Stimulated activated CD4-positive, alpha-beta T cell treated with anti-CD3 and anti-CD28 coated beads, Interleukin-12 subunit alpha, Interleukin-12 subunit beta, amount 100 ng/mL, for 4 hours (primary cell): ENCODE measurements around the gene CEP55.
A peak's percentile ranks its signal among the peaks of the same experiment; 100 is the strongest.
"Not testable (repeated sequence)": the region's sequence is repeated elsewhere in the genome, so short reads cannot be mapped to it uniquely, and the experiment has no call there.

ENCODE experiments used
- DNase-seq: peaks from one replicate; pipeline ENCODE4 v3.0.0-alpha.2; 2020

Gene CEP55

DNA sequence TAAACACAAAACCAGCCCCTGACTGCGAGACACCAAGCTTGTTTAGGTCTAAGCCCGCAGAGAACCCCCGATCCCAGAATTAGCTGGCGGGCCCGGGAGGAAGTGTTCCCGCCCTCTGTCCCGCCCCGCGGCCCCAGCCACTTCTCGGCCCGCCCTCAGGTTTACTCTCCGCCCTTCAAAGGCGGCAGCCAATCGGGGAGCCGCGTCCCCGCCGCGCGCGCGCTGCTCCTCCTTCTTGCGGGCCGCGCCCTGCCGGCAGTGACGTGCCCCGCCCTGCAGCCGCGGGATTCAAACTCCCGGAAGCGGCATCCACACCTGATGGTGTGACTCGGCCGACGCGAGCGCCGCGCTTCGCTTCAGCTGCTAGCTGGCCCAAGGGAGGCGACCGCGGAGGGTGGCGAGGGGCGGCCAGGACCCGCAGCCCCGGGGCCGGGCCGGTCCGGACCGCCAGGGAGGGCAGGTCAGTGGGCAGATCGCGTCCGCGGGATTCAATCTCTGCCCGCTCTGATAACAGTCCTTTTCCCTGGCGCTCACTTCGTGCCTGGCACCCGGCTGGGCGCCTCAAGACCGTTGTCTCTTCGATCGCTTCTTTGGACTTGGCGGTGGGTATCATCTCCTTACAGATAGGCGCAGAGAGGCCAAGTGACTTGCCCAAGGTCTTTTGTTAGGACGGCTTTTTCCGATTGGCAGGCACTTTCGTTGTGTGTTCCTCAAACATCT is at the start of gene CEP55:
CEP55 (plus strand) TSS at position 291 of the 720 bp plus-strand sequence. CDS start 3,440 bp downstream, outside the sequence.
- peak; percentile 94 for DNase-seq

DNA sequence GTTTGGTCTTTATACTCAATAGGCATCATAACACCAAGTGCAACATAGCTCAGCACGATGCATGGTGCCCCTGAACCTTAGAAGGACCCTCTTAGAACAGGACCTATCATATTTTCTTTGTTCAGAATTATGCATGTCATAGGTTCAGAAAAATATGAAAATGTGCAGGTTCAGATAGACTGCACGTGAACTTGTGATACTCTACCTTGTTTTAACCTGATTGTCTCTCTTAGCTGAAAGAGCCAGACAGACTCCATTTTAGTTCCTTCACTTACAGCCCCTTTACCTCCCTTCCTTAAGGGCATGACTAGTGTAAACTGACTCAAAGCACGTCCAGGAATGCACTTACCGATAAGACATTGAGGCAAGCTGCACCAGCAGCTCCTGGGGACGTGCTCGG is 49.4 kb upstream of the CEP55 start:
- no peak for DNase-seq

DNA sequence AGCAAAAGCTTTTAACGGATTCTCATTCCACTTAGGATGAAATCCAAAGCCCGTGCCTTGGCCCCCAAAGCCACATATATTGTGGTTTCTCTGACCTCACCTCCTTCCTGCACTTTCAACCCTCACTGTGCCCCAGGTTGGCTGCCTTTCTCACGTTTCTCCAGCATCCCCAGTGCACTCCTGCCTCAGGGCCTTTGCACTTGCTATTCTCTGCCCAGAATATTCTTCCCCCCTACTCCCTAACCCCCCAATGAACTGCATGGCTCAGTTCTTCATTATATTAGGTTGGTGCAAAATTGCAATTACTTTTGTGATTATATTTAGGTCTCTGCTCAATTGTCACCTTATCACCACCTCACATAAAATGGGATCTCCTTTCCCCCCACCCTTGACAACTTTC is 48.4 kb upstream of the CEP55 start:
- DNase-seq: no peak

DNA sequence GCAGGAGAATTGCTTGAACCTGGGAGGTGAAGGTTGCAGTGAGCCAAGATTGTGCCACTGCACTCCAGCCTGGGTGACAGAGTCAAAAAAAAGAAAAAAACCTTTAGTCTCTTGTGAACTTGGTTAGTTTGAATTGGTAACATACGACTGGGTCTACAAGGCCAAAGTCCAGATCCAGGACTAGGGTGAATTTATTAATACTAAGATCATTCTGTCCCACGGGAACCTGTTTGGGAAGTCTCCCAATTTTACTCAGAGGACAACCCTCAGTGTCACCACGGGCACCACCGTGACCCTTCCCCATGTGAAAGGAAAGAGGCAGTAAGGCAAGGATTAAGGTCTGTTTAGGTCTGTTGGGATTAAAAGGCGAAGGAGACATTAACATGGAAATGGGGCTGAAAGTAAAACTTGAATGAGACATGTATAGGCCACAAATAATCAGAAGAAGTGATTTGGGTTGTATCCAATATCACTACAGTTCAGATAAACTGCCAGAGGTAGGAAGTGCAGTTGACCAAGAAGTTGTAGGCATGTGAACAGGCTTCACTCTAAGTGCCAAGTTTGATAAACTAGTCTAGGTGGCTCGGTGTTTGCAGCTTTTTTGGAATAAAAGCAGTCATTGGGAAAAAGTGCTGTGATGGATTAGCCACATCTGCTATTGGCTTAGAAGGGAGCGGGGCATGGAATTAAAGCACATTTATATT is 45.0 kb upstream of the CEP55 start:
- no peak for DNase-seq

GRCh38 chr10:93452143-93452542 is 44.3 kb upstream of the CEP55 start:
- DNase-seq: no peak

DNA sequence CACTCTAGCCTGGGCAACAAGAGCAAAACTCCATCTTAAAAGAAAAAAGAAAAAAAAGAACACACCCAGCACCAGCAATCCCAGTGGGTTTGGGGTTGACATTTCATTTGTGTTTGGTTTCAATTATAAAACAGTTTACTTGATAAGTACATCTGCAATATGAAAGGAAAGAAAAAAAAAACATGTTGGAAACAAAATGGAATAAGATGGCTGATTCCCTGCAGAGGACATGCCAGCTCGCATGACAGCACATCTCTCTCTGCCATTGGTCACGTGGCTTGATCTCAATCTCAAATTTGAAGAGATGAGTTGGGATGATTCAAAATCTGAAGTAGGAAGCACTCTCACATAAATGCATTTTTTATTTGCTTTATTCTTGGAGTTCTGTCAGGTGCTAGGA is 42.3 kb upstream of the CEP55 start:
- no peak for DNase-seq

- no peak for DNase-seq
These were observed 41.7 kb upstream of the CEP55 start for GRCh38 chr10:93454736-93455135.

DNA sequence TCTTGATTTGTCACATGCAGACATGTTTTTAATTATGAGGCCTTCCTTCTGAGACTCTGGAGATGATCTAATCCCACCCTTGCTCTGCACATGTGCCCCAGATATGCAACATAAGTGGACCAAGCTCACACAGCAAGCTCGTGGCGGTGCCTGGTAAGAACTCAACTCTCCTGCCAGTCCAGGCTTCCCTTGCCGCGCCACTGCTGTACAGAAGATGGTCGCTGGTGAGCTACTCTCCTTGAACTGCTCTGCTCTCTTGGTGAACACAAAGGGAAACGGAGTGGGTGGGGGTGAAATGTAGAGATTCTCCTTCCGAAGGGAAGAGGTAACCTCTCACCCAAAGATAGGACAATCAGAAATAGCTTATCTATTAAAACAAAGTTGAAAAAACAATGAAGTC is 39.9 kb upstream of the CEP55 start:
- DNase-seq: no peak

DNA sequence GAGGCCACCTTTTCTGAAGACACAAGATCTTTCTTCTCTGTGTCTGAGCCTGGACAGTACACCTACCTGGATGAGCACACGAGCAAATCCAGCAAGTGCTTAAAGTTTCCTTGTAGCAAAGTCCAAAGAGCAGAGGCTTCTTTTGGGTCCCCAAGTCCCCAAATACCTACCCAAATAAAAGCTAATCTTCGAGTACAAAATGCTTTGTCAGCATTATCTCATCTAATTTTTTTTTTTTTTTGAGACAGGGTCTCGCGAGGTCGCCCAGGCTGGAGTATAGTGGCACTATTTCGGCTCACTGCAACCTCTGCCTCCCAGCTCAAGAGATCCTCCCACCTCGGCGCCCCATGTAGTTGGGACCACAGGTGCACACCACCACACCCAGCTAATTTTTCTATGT is 38.9 kb upstream of the CEP55 start:
- DNase-seq: no peak

DNA sequence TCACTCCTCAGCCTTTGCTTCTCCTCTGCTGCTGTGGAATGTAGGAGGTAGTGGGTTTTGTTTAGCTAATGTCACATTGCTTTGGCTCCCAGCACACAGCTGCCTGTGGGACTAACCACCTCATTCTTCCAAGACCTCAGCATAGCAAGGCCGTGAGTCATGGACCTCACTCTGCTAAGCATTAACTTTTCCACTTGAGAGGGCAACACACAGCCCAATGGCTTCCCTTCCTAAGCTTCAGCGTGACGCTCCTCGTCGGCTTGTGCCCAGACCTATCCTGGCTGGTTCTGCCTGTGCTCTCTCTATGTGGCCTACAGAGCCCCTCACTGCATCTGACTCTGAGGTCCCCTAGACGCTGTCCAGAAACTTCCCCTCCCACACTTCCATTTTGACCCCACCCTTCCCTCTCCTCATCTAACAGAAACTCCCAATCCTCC is 37.6 kb upstream of the CEP55 start:
- DNase-seq: no peak

DNA sequence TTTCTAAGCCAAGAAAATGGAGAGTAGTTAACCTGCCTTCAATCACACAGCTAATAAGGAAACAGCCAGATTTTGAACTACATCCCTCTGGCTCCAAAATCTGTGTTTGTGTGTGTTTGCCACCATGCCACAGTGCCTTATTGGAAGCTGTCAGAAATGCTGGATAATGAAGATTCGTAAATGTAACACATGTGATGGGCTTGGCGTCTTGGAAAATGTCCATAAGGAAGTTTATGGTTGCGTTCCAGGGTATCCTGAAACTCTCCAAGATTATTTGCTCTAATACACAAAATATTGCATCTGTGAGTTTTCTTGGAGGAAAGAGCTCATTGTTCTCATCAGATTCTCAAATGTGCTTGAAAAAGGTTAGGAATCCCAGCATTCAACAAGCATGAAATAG is 36.9 kb upstream of the CEP55 start:
- no peak for DNase-seq

DNA sequence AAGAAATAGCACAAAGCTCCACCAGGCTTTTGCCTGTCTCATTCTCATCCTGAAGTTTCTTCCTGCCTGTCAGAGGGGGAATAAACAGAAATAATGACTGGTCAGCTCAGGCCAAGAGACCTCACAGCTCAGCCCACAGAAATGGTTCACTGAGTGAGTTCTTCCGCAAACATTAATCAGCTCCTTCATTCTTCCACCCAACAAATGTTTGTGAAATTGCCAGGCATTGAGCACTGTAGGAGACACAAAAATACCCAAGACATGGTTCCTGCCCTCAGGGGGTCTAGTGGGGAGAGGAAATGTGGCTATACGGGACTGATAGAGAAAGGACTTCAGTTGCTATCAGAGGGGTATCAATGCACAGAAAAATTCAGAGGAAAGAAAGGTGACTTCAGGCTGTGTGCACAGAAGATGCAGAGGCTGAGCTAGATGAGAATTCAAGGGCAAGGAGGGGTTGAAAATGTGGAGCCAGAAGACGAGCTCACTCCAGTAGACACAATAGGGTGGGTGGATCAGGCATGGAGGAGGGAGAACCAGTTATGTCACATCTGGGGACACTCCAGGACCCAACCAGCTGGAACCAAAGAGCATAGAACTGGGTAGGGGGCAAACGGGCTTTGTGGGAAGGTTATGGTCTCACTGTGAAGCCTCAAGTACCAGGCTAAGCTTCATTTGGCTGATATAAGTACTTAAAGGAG is 35.2 kb upstream of the CEP55 start:
- DNase-seq: no peak

DNA sequence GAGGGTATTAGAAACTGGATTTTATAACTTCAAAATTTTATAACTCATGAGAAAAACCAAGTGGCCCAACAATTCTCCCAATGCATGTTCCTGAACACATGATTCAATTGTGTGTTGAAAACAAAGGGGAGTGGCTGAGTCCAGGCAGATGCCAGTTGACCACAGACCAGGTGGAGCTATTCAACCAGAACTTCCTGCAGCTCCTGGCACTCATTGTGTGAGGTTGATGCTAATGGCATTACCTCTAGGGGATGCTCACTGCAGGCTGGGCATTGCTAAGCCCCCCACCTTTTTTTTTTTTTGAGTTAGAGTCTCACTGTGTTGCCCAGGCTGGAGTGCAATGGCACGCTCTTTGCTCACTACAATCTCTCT is 34.6 kb upstream of the CEP55 start:
- DNase-seq: no peak

DNA sequence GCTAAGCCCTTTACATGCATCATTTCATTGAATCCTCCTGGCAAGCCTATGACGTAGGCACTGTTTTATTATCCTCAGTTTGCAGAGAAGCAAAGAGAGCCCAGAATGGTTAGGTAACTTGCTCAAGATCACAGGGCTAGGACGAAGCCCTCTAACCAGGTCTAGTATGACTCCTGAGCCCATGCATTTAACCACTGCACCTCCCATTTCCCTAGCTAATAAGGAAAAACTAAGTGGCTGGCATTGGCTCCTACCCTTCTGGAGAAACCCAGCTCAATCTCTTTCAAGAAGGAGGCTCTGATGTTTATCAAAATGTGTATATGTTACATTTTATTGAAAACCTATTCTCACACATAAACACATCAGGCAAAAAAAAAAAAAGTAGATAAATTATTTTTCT is 34.0 kb upstream of the CEP55 start:
- DNase-seq: no peak

- DNase-seq: peak; percentile 6
These were observed 33.5 kb upstream of the CEP55 start for GRCh38 chr10:93462881-93463280.

- DNase-seq: no peak
These were observed 32.5 kb upstream of the CEP55 start for GRCh38 chr10:93463723-93464476.

DNA sequence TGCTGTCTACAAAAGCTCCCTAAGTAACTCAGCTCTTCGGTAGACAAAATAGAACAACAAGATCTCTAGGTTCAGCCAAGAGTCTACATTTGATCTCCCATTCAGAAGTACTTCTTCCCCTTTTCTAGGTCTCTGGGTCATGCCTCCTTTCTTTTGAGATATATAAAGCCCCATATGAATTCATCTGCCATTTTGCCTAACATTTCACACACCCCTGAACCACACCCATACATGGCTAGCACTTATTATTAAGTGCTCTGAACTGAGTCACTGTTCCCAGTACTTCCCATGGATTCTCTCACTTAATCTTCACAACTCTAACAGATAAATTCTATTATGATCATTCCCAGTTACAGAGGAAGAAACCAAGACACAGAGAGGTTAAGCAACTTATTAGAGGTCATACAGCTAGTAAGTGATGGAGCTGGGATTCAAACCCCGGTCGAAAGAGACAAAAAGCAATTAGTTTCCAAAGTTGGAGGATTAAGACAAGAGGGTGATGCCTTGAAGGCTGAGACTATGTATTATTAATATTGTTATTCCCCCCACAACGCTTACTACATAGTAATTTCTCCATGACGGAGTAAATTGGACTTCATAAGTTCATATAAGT is 31.5 kb upstream of the CEP55 start:
- DNase-seq: no peak

- no peak for DNase-seq
These were observed 30.4 kb upstream of the CEP55 start for GRCh38 chr10:93465806-93466675.

DNA sequence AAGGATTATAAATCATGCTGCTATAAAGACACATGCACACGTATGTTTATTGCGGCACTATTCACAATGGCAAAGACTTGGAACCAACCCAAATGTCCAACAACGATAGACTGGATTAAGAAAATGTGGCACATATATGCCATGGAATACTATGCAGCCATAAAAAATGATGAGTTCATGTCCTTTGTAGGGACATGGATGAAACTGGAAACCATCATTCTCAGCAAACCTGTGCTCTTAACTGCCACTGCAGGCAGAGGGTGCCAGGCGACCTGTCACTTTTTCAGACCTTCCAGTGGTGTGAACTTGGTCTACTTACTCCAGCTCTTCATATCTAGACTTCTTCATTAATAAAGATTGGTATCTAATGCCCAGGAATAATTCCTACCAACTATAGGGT is 28.8 kb upstream of the CEP55 start:
- DNase-seq: not testable (repeated sequence)

GRCh38 chr10:93468461-93469213 is 27.8 kb upstream of the CEP55 start:
- no peak for DNase-seq

- no peak for DNase-seq
These were observed 27.0 kb upstream of the CEP55 start for GRCh38 chr10:93469454-93469853.
